Gastroesophageal sphincter (tissue), 4 donors: ENCODE results near the gene YWHAH. TPM values are rescaled to one million over a fixed set of nuclear protein-coding genes. Genes with fewer than 3 reads are reported as not detected.
A peak's percentile ranks its signal among the peaks of the same experiment; 100 is the strongest.
"Not testable (repeated sequence)": the region's sequence is repeated elsewhere in the genome, so short reads cannot be mapped to it uniquely, and the experiment has no call there.

Experiments
- ATAC-seq: fragments of 150-250 bp; one replicate; pipeline ENCODE4 v1.9.1; 2016; ENCODE audit warnings: mild to moderate bottlenecking, moderate library complexity
- H3K27ac ChIP-seq, 4 donors: fragments of 200-600 bp; sonication (generic) in 3 of 4; 1 replicate in 3 of 4; 2 replicates in 1 of 4; pipeline ENCODE4 v1.5.1; 2016 to 2019
- H3K27me3 ChIP-seq: fragments of 200-600 bp; sonication (generic); one replicate; pipeline ENCODE4 v1.5.1; 2019
- H3K36me3 ChIP-seq, 2 donors: fragments of 200-600 bp; sonication (generic); one replicate each; pipeline ENCODE4 v1.5.1; 2019; ENCODE audit warnings: control low read depth in 1 of 2
- H3K4me1 ChIP-seq, 3 donors: fragments of 200-600 bp; sonication (generic); 1 replicate in 2 of 3; 2 replicates in 1 of 3; pipeline ENCODE4 v1.5.1; 2016 to 2019; ENCODE audit warnings: control low read depth in 2 of 3
- H3K4me3 ChIP-seq, 2 donors: fragments of 200-600 bp; sonication (generic); one replicate each; pipeline ENCODE4 v1.5.1; 2019; ENCODE audit warnings: mild to moderate bottlenecking in 1 of 2, moderate library complexity in 1 of 2
- H3K9me3 ChIP-seq, 3 donors: fragments of 200-600 bp; sonication (generic); one replicate each; pipeline ENCODE4 v1.5.1; 2017 to 2019; ENCODE audit warnings: control low read depth in 2 of 3
- EP300 ChIP-seq: sonication (generic); formaldehyde crosslinking; IDR thresholded peaks from one replicate; pipeline ENCODE4 v1.6.1; 2017; ENCODE audit warnings: antibody characterized with exemption, mild to moderate bottlenecking
- POLR2A ChIP-seq, 2 donors: fragments of 450-650 bp; IDR thresholded peaks; one replicate each; pipeline ENCODE4 v1.6.1; 2017; ENCODE audit warnings: antibody characterized with exemption in 2 of 2, mild to moderate bottlenecking in 2 of 2, moderate library complexity in 1 of 2
- POLR2AphosphoS5 ChIP-seq: sonication (generic); formaldehyde crosslinking; IDR thresholded peaks from one replicate; pipeline ENCODE4 v1.6.1; 2017; ENCODE audit warnings: antibody characterized with exemption
- WGBS, 2 donors: methylation state at CpG; one replicate each; pipeline ENCODE4 v1.1.5; 2018; ENCODE audit warnings: low coverage in 1 of 2; 5-methylcytosine and 5-hydroxymethylcytosine counted together
- total RNA-seq, 4 donors: library from RNA; depleted of rRNA; stranded (reverse); fragments of >200 nt; gene quantifications; one replicate each; pipeline ENCODE4 v1.1.0, GENCODE V29; 2016
- TF ChIP-seq, protein P1 (sequence below), 4 experiments: fragments of 200-600 bp in 2 of 4; fragments of 450-650 bp in 2 of 4; sonication (generic) in 1 of 4; IDR thresholded peaks; one replicate each; pipeline ENCODE4 v1.5.1; 2017 to 2019; ENCODE audit warnings: antibody characterized with exemption in 4 of 4, mild to moderate bottlenecking in 2 of 4, moderate library complexity in 2 of 4

YWHAH gene
- total RNA-seq, 4 donors from 2014 or later = 127 to 263 (median 169) TPM

DNA sequence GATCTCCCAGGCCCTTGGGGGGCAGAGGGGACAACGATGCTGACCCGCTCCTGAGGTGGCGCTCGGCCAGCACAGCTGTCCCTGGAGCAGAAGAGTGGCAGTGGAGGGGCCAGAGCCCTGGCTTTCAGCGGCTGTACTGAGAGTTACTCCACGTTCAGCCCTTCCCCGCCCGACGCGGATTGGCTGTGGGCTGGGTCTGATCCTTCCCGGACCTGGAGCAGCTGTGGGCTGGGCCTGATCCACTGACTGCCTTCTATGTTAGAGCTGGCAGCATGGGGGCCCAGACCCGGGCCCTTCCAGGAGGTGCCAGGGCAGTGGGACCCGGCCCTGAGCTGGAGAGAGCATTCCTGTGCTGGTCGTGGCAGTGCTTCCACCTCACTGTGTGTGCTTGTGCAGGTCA lies 27.8 kb downstream of the YWHAH start:
- WGBS, 2 donors = 56 to 100% methylated on average over 1 to 5 of the region's 14 CpGs
- H3K4me3 ChIP-seq = no peak overlapping the region

DNA sequence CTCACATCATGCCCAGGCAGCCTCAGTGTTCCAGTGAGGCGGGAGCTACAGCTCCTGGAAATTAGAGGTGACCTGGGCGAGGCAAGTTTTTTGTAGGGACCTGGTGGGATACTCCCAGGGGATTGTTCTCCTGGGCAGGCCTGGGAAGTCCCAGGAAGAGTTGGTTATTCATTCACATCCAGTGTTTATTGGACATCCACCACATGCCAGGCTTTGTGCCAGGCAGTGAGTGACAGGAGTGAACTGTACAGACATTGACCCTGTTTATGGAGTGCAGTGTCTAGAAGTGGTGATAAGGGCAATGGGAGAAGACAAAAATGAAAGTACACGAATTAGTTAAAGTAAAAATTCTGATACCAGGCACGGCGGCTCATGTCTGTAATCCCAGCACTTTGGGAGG lies 29.4 kb downstream of the YWHAH start:
- ATAC-seq = no peak
- H3K4me1 ChIP-seq = peaks cover 0 to 12% (median 11%) of the 10 kb centered on the region in 3 donors
- WGBS, 2 donors = 61 to 71% methylated on average over 3 of the region's 5 CpGs

More for the DNA sequence above, 27.8 kb downstream of the YWHAH start:
- Histone ChIP-seq H3K27ac (no peak overlapping the region), H3K27me3 (no peaks in the 10 kb centered on the region), H3K9me3 (no peaks in the 10 kb centered on the region), H3K36me3 (no peaks in the 10 kb centered on the region), H3K4me1 (peaks cover 0 to 12% (median 11%) of the 10 kb centered on the region in 3 donors)
- ATAC-seq = no peak
- TF ChIP-seq POLR2A (IDR thresholded peaks at IDR 0.05) = no peak
- no peak for TF ChIP-seq POLR2AphosphoS5
- TF ChIP-seq, protein P1, sequence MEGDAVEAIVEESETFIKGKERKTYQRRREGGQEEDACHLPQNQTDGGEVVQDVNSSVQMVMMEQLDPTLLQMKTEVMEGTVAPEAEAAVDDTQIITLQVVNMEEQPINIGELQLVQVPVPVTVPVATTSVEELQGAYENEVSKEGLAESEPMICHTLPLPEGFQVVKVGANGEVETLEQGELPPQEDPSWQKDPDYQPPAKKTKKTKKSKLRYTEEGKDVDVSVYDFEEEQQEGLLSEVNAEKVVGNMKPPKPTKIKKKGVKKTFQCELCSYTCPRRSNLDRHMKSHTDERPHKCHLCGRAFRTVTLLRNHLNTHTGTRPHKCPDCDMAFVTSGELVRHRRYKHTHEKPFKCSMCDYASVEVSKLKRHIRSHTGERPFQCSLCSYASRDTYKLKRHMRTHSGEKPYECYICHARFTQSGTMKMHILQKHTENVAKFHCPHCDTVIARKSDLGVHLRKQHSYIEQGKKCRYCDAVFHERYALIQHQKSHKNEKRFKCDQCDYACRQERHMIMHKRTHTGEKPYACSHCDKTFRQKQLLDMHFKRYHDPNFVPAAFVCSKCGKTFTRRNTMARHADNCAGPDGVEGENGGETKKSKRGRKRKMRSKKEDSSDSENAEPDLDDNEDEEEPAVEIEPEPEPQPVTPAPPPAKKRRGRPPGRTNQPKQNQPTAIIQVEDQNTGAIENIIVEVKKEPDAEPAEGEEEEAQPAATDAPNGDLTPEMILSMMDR (IDR thresholded peaks at IDR 0.05) = no peak
- no peak for TF ChIP-seq EP300

DNA sequence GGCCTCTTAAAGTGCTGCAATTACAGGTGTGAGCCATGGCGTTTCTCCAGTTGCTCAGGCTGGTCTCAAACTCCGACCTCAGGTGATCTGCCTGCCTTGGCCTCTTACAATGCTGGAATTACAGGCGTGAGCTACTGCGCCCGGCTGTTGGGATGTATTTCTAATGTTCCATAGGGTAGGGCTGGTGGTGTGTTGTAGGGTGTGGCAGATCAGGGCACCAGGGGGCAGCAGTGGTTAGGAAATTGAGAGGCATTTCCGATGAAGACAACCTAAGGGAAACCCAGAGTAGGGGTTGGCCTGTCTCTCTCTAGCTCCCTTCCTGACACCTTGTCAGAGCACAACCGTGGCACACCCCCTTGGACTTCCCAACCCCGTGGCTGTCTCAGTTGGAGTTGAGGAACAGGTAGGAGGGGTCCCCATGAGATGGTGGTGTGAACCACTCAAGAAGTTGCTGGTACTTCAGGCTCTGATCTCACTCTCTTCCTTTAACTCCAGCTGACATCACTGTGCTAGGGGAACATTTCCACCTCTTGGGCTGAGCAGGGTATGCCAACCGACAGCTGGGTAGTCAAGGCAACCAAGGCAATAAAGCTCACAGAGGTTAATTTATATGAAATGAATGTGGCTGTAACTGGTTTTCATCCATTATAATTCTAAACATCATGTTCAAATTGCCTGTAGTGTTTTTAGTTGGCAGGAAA lies 33.0 kb downstream of the YWHAH start:
- no peaks in the 10 kb centered on the region for H3K9me3 ChIP-seq
- ATAC-seq = peak; percentile 48
- no peaks in the 10 kb centered on the region for H3K27me3 ChIP-seq
- H3K4me3 ChIP-seq = no peak overlapping the region
- no peak overlapping the region for H3K27ac ChIP-seq
- no peaks in the 10 kb centered on the region for H3K36me3 ChIP-seq
- TF ChIP-seq POLR2AphosphoS5 (no peak), POLR2A (IDR thresholded peaks at IDR 0.05) (no peak), EP300 (no peak)
- TF ChIP-seq, protein P1 (IDR thresholded peaks at IDR 0.05) = peak; percentile 17 to 71 (median 51)
- WGBS, 2 donors = 24 to 80% methylated on average over 1 to 3 of the region's 9 CpGs
- no peaks in the 10 kb centered on the region for H3K4me1 ChIP-seq

More for the DNA sequence above, 29.4 kb downstream of the YWHAH start:
- H3K36me3 ChIP-seq = no peaks in the 10 kb centered on the region
- H3K27ac ChIP-seq = no peak overlapping the region
- TF ChIP-seq POLR2A (IDR thresholded peaks at IDR 0.05) (no peak), EP300 (no peak), POLR2AphosphoS5 (no peak)
- H3K27me3 ChIP-seq = no peaks in the 10 kb centered on the region
- H3K4me3 ChIP-seq = no peak overlapping the region
- H3K9me3 ChIP-seq = no peaks in the 10 kb centered on the region

DNA sequence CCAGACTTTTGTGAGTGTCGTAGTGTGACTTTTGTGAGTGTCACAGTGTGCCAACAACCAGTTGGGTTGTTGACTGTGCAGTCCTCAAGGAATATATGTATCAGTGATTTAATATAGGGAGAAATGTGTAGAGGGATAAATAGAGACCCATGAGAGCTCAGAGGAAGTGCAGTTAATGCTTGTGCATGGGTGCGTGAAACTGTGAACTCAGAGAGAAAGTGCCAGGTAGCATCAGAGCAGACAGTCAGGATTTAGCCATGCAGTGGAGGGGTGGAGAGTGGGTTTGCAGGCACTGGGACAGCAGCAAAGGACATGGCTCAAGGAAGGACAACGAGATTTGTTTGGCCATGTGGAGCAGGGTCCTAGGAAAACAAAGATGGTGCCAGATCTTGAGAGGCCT lies 33.6 kb downstream of the YWHAH start:
- no peak for ATAC-seq
- TF ChIP-seq, protein P1 (IDR thresholded peaks at IDR 0.05) = no peak
- TF ChIP-seq POLR2AphosphoS5 (no peak), EP300 (no peak), POLR2A (IDR thresholded peaks at IDR 0.05) (no peak)
- no peaks in the 10 kb centered on the region for H3K4me1 ChIP-seq
- H3K36me3 ChIP-seq = no peaks in the 10 kb centered on the region
- no peaks in the 10 kb centered on the region for H3K9me3 ChIP-seq
- 78 to 80% methylated on average over 2 to 3 of the region's 3 CpGs for WGBS, 2 donors
- H3K27ac ChIP-seq = no peak overlapping the region
- no peak overlapping the region for H3K4me3 ChIP-seq
- H3K27me3 ChIP-seq = no peaks in the 10 kb centered on the region

DNA sequence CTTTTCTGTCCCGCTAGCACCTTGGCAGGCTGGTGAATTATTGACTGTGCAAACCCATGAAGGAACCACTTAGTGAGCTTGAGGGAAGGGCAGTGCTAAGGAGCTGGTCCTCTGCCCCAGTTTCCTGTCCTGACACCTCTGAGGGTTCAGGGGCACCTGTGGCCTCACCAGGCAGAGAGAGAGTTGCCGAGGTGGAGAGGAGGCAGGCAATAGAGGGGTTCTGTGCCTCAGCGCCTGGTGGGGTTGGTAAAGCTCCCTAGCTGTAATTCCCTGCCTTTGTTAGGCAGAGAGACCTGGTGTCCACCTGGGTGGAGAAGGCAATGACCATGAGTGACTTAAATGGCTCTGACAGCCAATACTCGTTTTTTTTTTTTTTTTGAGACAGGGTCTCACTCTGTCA lies 36.3 kb downstream of the YWHAH start:
- Histone ChIP-seq H3K4me1 (no peaks in the 10 kb centered on the region), H3K27ac (no peak overlapping the region), H3K36me3 (no peaks in the 10 kb centered on the region), H3K9me3 (no peaks in the 10 kb centered on the region), H3K27me3 (no peaks in the 10 kb centered on the region), H3K4me3 (no peak overlapping the region)
- TF ChIP-seq POLR2A (IDR thresholded peaks at IDR 0.05) = no peak
- TF ChIP-seq POLR2AphosphoS5 = no peak
- TF ChIP-seq, protein P1 (IDR thresholded peaks at IDR 0.05) = no peak
- no peak for TF ChIP-seq EP300
- 54 to 64% methylated on average over 2 of the region's 4 CpGs for WGBS, 2 donors
- ATAC-seq = no peak

DNA sequence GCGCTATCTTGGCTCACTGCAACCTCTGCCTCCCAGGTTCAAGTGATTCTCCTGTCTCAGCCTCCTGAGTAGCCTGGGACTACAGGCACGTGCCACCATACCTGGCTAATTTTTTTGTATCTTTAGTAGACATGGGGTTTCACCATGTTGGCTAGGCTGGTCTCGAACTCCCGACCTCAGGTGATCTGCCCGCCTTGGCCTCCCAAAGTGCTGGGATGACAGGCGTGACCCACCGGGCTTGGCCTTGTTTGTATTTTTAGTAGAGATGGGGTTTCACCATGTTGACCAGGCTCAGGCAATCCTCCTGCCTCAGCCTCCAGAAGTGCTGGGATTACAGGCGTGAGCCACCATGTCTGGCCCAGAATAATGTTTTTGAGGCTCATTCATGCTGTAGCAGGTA lies 37.6 kb downstream of the YWHAH start:
- H3K4me1 ChIP-seq, H3K4me3 ChIP-seq, H3K36me3 ChIP-seq, H3K27ac ChIP-seq, H3K27me3 ChIP-seq, ATAC-seq, H3K9me3 ChIP-seq: not testable (repeated sequence)
- WGBS, 2 donors = 61 to 86% methylated on average over 1 to 6 of the region's 8 CpGs
